Keratinocyte (primary cell): ENCODE data around the gene GDA. TPM values are rescaled to one million over a fixed set of nuclear protein-coding genes. Genes with fewer than 3 reads are reported as not detected.

ENCODE experiments used
- DNase-seq: peaks from one replicate; pipeline ENCODE4 v3.0.0-alpha.2; 2011; ENCODE audit warnings: low read depth, missing footprints, low spot score
- FAIRE-seq: peaks from 2 replicates; lab custom pipeline; 2011; peaks lifted over from hg19 to GRCh38; lab: Jason Lieb, UNC
- H2AFZ ChIP-seq: 2 replicates; pipeline ENCODE4 v1.6.0; 2012; ENCODE audit warnings: low read length, control low read depth, inconsistent platforms; ENCODE audit not compliant: control insufficient read depth
- H3K27ac ChIP-seq: 2 replicates; pipeline ENCODE4 v1.5.1; 2011; ENCODE audit warnings: low read length; ENCODE audit not compliant: control insufficient read depth, insufficient read depth
- H3K27me3 ChIP-seq: 3 replicates; pipeline ENCODE4 v1.6.0; 2011; ENCODE audit warnings: low read length; ENCODE audit not compliant: control insufficient read depth, insufficient read depth; ENCODE audit errors: extremely low read depth
- H3K36me3 ChIP-seq, 2 experiments: 2 replicates in 1 of 2; 3 replicates in 1 of 2; pipeline ENCODE4 v1.5.1; 2011; ENCODE audit warnings: low read length in 2 of 2, mild to moderate bottlenecking in 1 of 2; ENCODE audit not compliant: control insufficient read depth in 2 of 2, insufficient read depth in 2 of 2; ENCODE audit errors: extremely low read depth in 1 of 2
- H3K4me1 ChIP-seq: 3 replicates; pipeline ENCODE4 v1.5.1; 2011; ENCODE audit warnings: low read length; ENCODE audit not compliant: control insufficient read depth, insufficient read depth; ENCODE audit errors: extremely low read depth
- H3K4me2 ChIP-seq: 3 replicates; pipeline ENCODE4 v1.6.0; 2011; ENCODE audit warnings: low read depth, low read length; ENCODE audit not compliant: control insufficient read depth, insufficient read depth; ENCODE audit errors: extremely low read depth
- H3K4me3 ChIP-seq, 3 experiments: fragments of 200-600 bp in 1 of 3; sonication (generic) in 1 of 3; 2 replicates in 2 of 3; 3 replicates in 1 of 3; pipeline ENCODE4 v1.5.1; 2011 to 2016; ENCODE audit warnings: low read length in 3 of 3, mild to moderate bottlenecking in 3 of 3, control low read depth in 2 of 3, inconsistent platforms in 1 of 3, low read depth in 1 of 3, mixed read lengths in 1 of 3, mixed run types in 1 of 3, moderate library complexity in 1 of 3; ENCODE audit not compliant: control insufficient read depth in 2 of 3, insufficient read depth in 2 of 3; ENCODE audit errors: extremely low read depth in 1 of 3
- H3K79me2 ChIP-seq: 2 replicates; pipeline ENCODE4 v1.6.0; 2012; ENCODE audit warnings: low read length; ENCODE audit not compliant: control insufficient read depth, insufficient read depth
- H3K9ac ChIP-seq: 3 replicates; pipeline ENCODE4 v1.6.0; 2011; ENCODE audit warnings: low read length; ENCODE audit not compliant: control insufficient read depth, insufficient read depth; ENCODE audit errors: extremely low read depth
- H3K9me1 ChIP-seq: 3 replicates; pipeline ENCODE4 v1.6.0; 2011; ENCODE audit warnings: low read length; ENCODE audit not compliant: control insufficient read depth, insufficient read depth; ENCODE audit errors: extremely low read depth
- H3K9me3 ChIP-seq: 2 replicates; pipeline ENCODE4 v1.5.1; 2012; ENCODE audit warnings: low read depth, low read length; ENCODE audit not compliant: control insufficient read depth
- H4K20me1 ChIP-seq: 3 replicates; pipeline ENCODE4 v1.6.0; 2011; ENCODE audit warnings: low read length; ENCODE audit not compliant: control insufficient read depth, insufficient read depth; ENCODE audit errors: extremely low read depth
- EZH2 ChIP-seq: IDR thresholded peaks from one replicate; pipeline ENCODE4 v1.6.1; 2012; ENCODE audit warnings: inconsistent platforms, mild to moderate bottlenecking, low read length, moderate library complexity
- dilution Hi-C: fragments of 300-500 bp; cut with MboI; formaldehyde crosslinking; loops from one replicate; pipeline ENCODE4 v1.7.0; 2020; ENCODE audit warnings: low sequenced_read_pairs; ENCODE audit not compliant: extremely low pct_ligation_motif_present
- polyA plus RNA-seq, 5 experiments: library from polyadenylated mRNA; depleted of rRNA in 3 of 5; stranded (reverse) in 3 of 5; stranded (forward) in 1 of 5; unstranded in 1 of 5; fragments of >200 nt; gene quantifications; 1 replicate in 1 of 5; 2 replicates in 3 of 5; 3 replicates in 1 of 5; pipeline versions ENCODE4 v1.2.1 to v1.2.3, GENCODE V29; 2011 to 2012; ENCODE audit warnings: missing spikeins in 2 of 5, low read depth in 1 of 5, low replicate concordance in 1 of 5
- TF ChIP-seq, protein P1 (sequence below), 3 experiments: IDR thresholded peaks in 1 of 3; conservative IDR thresholded peaks in 1 of 3; optimal IDR thresholded peaks in 1 of 3; 2 replicates in 2 of 3; 3 replicates in 1 of 3; pipeline versions ENCODE3 to v1.5.1; 2011; ENCODE audit warnings: low read length in 3 of 3, mild to moderate bottlenecking in 3 of 3, moderate library complexity in 2 of 3, control low read depth in 1 of 3, inconsistent platforms in 1 of 3; ENCODE audit not compliant: insufficient read depth in 2 of 3; ENCODE audit errors: extremely low read depth in 1 of 3

The GDA gene
- polyA plus RNA-seq, 1 donor (not counting 4 experiments of a cell fraction or from before 2014, with no cell fraction given) = 0.75 TPM

DNA sequence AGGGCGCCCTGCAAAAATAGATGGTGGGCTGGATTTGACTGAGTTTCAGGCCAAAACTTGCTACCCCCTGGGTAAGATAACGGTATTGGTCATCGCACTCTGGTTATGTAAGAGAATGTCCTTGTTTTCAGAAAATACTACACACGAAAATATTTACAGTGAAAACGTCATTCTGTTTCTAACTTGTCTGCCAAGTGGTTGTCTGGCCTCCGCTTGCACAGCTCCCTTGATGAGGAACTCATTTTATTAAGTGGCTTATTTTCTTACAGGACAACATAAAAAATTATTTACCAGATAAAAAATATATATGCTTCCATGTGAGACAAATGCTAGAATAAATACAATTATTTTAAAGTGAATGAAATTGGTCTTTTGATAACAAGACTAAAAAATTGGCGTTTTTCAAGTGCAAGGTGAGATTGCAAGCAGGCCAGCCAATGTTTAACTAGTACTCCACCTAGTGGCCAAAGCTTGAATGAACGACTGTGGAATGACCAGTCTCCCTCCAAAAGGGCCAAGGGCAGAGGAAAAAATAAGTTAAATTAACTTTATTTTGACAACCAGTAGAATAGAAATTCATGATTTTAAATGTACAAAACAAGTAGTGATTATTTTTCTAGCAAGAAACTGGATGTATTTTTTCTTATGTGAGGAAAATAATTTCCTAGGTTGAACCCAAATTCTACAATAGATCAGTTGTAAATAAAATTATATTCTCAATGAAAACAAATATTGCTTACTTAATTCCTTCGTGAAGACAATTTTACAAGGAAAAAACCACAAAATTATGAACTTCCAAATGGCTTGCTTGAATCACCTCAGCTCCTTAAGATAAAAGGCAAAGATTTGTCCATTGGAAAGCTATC lies 122.6 kb downstream of the GDA start:
- no peaks in the 10 kb centered on the region for H3K36me3 ChIP-seq
- H3K27me3 ChIP-seq = no peaks in the 10 kb centered on the region
- H4K20me1 ChIP-seq = no peaks in the 10 kb centered on the region
- TF ChIP-seq EZH2 = no peak
- TF ChIP-seq, protein P1, sequence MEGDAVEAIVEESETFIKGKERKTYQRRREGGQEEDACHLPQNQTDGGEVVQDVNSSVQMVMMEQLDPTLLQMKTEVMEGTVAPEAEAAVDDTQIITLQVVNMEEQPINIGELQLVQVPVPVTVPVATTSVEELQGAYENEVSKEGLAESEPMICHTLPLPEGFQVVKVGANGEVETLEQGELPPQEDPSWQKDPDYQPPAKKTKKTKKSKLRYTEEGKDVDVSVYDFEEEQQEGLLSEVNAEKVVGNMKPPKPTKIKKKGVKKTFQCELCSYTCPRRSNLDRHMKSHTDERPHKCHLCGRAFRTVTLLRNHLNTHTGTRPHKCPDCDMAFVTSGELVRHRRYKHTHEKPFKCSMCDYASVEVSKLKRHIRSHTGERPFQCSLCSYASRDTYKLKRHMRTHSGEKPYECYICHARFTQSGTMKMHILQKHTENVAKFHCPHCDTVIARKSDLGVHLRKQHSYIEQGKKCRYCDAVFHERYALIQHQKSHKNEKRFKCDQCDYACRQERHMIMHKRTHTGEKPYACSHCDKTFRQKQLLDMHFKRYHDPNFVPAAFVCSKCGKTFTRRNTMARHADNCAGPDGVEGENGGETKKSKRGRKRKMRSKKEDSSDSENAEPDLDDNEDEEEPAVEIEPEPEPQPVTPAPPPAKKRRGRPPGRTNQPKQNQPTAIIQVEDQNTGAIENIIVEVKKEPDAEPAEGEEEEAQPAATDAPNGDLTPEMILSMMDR (optimal IDR thresholded peaks at IDR 0.05 in 1 of 3, IDR thresholded peaks at IDR 0.05 in 1 of 3, conservative IDR thresholded peaks at IDR 0.05 in 1 of 3; ENCODE audit: extremely low read depth in 1 of 3, insufficient read depth in 2 of 3, low read length in 3 of 3) = peak; percentile 66 to 72 (median 69)
- dilution Hi-C loops = loop anchor here (25.0 kb wide), 1 partner anchor 235 kb away; no protein-coding TSS in a partner anchor
- no peaks in the 10 kb centered on the region for H3K9me1 ChIP-seq
- H3K9ac ChIP-seq = no peak overlapping the region
- H3K4me3 ChIP-seq = no peak overlapping the region
- H3K27ac ChIP-seq = no peak overlapping the region
- no peaks in the 10 kb centered on the region for H3K9me3 ChIP-seq
- peaks cover 13% of the 10 kb centered on the region for H3K4me1 ChIP-seq
- FAIRE-seq = peak; percentile 44
- no peaks in the 10 kb centered on the region for H3K79me2 ChIP-seq
- DNase-seq = no peak
- no peak overlapping the region for H2AFZ ChIP-seq
- H3K4me2 ChIP-seq = no peak overlapping the region

DNA sequence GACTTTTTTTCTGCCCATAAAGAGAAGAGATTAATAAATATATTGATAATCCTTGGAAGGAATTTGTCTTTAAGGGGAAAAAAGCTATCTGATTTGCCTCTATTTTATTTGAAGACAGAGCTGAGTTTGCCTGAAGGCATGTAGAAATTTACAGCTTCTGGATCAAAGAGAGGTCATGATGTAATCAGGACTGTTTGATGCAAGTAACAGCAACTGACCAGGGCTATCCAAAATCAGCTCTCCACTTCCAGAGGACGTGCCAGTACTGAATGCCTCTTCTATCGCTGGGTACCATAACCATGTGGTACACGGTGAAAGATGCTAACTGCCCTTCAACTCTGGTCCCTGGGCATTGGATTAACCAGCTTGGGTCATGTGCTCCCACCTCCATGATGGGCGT lies 125.2 kb downstream of the GDA start:
- H3K4me2 ChIP-seq = peak overlapping the region; percentile 79
- H3K4me3 ChIP-seq = peak overlapping the region in 2 of 3 experiments; percentile 35 to 36
- H3K9ac ChIP-seq = no peak overlapping the region
- DNase-seq (no peak), FAIRE-seq (no peak)
- H2AFZ ChIP-seq = peak overlapping the region; percentile 63
- H3K79me2 ChIP-seq = no peaks in the 10 kb centered on the region
- dilution Hi-C loops = loop anchor here (25.0 kb wide), 1 partner anchor 237 kb away; no protein-coding TSS in a partner anchor
- H3K9me3 ChIP-seq = no peaks in the 10 kb centered on the region
- H3K36me3 ChIP-seq = no peaks in the 10 kb centered on the region
- no peak for TF ChIP-seq EZH2
- TF ChIP-seq, protein P1 (optimal IDR thresholded peaks at IDR 0.05 in 1 of 3, IDR thresholded peaks at IDR 0.05 in 1 of 3, conservative IDR thresholded peaks at IDR 0.05 in 1 of 3; ENCODE audit: extremely low read depth in 1 of 3, insufficient read depth in 2 of 3, low read length in 3 of 3) = no peak
- H3K4me1 ChIP-seq = peaks cover 13% of the 10 kb centered on the region
- H4K20me1 ChIP-seq = no peaks in the 10 kb centered on the region
- H3K9me1 ChIP-seq = no peaks in the 10 kb centered on the region
- H3K27ac ChIP-seq = peak overlapping the region; percentile 50
- H3K27me3 ChIP-seq = no peaks in the 10 kb centered on the region
